Measurements from ENCODE around the gene CTIF.

The CTIF gene

DNA sequence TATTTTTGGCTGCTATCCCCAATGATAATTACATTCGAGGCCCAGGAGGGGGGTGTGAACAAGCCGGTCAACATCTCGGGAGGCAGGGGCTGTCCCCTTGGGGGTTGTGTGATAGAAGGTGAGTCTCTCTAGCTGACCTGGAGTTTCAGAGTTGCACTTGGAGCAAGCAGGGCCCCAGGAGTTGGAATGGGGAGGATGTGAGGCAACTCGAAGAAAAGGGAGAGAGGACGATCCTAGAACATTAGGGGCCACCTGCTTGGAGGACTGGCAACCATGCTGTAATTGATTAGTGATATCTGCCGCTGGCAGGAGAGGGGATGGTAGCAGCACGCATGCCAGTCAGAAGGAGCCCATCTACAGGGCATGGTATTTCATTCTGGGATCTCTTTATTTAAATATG lies 122.6 kb downstream of the CTIF start:
- TF ChIP-seq, protein P1, sequence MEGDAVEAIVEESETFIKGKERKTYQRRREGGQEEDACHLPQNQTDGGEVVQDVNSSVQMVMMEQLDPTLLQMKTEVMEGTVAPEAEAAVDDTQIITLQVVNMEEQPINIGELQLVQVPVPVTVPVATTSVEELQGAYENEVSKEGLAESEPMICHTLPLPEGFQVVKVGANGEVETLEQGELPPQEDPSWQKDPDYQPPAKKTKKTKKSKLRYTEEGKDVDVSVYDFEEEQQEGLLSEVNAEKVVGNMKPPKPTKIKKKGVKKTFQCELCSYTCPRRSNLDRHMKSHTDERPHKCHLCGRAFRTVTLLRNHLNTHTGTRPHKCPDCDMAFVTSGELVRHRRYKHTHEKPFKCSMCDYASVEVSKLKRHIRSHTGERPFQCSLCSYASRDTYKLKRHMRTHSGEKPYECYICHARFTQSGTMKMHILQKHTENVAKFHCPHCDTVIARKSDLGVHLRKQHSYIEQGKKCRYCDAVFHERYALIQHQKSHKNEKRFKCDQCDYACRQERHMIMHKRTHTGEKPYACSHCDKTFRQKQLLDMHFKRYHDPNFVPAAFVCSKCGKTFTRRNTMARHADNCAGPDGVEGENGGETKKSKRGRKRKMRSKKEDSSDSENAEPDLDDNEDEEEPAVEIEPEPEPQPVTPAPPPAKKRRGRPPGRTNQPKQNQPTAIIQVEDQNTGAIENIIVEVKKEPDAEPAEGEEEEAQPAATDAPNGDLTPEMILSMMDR (IDR thresholded peaks at IDR 0.05; ENCODE audit: insufficient read depth, missing control alignments) = no peak
- no peak for DNase-seq (ENCODE audit: insufficient read length, low spot score)
- FAIRE-seq = no peak

DNA sequence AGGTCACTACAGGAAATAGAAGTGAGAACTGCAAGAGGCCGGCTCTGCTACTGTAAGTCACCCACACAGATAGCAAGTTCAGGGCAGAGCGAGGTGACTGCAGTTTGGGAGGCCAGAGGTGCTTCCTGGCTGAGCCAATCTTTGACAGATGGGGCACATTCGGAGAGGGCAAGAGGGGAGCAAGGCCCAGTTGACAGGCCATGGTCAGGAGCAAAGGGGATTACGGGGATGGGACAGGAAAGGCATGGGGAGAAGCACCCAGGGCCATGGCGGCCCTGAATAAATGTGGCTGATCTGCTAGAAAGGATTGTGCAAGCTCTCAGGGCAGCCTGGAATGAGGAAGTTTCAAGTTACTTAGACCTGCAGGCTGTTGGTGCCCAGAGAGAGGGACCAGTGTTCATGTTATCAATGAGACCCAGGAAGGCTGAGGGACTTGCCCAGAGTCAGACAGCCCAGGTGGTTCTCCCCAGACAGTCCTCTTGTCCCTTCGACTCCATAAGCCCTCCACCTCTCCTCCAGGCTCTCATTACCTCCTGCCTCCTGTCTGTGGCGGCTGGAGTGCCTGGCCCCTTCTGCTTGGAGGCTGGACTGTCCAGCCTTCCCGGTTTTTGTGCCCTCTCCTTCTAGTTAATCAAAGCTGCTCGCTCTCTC lies 123.3 kb downstream of the CTIF start:
- no peak for DNase-seq (ENCODE audit: insufficient read length, low spot score)
- no peak for FAIRE-seq
- TF ChIP-seq, protein P1 (IDR thresholded peaks at IDR 0.05; ENCODE audit: insufficient read depth, missing control alignments) = no peak

DNA sequence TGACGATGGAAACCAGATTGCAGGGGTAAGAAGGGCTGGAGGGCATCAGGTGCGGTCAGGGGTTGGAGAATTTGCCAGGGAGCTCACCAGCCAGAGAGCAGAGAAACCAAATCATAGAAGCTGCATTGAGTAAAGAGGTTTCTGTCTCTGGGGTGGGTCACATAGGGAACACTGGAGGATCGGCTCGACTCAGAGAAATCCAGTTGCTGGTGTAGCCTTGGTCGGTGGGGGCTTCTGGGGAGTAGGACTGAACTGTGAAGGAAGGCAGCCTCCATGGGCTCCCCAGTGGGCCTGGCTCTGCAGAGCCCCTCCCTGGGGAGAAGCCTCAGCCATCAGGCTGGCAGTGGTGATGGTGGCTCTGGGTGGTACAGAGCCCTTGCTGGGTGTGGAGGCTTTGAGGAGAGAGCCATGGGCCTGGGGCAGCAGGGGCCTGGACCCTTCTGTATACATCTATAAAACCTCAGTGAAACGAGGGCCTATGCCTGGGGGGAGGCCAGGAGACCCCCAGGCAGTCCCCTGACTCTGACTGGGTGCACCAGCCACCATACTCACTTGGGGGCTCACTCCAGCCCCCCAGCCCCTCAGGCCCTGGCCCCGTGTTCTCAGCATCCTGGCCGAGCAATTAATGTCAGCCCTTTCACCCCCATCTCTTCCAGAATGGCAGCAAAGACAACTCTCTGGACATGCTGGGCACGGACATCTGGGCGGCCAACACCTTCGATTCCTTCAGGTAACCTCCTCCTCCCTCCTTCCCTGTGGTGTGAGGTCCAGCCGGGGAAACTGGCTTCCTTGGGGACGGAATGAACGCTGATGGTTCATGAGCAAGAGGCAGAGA lies 124.5 kb downstream of the CTIF start:
- TF ChIP-seq, protein P1 (IDR thresholded peaks at IDR 0.05; ENCODE audit: insufficient read depth, missing control alignments) = no peak
- FAIRE-seq (no peak), DNase-seq (ENCODE audit: insufficient read length, low spot score) (no peak)

DNA sequence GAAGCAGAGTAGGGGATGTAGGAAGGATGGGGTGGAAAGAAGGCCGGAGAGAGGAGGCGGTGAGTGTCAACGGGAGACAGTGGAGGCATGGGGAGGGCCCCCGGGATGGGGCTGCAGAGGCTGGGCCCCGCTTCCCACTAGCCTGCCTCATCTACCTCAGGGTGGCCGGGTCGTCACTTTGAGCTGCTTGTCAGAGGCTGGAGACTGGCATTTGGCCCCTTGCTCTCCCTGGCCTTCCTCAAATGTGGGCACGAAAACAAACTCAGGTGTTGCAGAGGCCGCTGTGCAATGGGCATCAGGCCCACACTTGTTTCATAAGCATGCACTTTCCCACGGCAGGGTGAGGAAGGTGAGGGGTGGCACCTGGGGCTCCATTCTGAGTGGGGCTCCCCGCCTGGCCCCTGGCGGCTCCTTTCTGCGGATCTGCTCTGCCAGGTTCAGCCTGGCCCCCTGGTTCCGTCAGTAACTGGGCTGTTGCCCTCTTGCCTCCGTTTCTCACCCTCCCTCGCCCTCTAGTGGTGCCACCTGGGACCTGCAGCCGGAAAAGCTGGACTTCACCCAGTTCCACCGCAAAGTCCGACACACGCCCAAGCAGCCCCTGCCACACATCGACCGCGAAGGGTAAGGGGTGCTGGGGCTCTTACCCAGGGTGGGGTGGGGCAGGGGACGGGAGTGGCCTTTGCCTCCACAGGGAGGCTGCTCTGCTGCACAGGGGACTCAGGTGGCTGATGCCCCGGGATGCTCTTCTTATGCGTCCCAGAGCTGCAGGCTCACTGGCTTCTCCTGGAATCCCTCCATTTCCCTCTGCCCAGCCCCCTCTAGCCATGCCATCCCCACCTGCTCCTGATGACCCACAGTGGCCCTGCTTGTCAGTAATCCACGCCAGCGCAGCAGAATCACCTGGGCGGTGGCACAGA lies 125.4 kb downstream of the CTIF start:
- TF ChIP-seq, protein P1 (IDR thresholded peaks at IDR 0.05; ENCODE audit: insufficient read depth, missing control alignments) = peak; percentile 72
- FAIRE-seq (no peak), DNase-seq (ENCODE audit: insufficient read length, low spot score) (peak; percentile 96)

DNA sequence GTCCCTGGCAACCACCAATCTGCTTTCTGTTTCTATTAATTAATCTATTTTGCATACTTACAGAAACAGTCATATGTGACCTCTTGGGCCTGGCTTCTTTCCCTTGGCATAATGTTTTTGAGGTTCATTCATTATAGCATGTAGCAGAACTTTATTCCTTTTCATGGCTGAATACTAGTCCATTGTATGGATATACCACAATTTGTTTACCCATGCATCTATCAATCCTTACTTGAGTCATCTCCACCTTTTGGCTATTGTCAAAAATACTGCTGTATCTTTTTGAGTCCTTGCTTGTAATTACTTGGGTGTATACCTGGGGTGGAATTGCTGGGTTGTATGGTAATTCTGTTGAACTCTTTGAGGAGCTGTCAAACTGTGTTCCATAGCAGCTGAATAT lies 126.8 kb downstream of the CTIF start:
- FAIRE-seq = peak; percentile 69
- DNase-seq (ENCODE audit: insufficient read length, low spot score) = no peak
- TF ChIP-seq, protein P1 (IDR thresholded peaks at IDR 0.05; ENCODE audit: insufficient read depth, missing control alignments) = no peak

DNA sequence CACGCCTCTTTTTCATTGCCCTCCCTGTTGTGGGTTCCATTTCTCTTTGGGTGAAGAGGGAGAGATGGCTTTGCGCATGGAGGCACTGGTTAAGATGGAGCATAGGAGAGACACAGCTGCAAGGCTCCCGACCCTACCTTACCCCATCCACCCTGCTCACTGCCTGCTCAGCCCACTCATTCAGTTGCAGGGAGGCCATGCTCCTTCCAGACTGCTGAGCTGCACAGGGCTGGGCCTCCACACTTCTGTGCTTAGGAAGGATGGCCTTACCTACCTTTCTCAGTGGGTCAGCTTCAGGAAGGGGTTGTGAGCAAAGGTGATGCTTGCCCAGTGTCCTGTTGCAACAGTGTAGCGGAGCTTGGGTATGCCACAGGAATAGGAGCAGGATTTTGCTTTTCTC lies 127.8 kb downstream of the CTIF start:
- DNase-seq (ENCODE audit: insufficient read length, low spot score) = no peak
- FAIRE-seq = no peak
- TF ChIP-seq, protein P1 (IDR thresholded peaks at IDR 0.05; ENCODE audit: insufficient read depth, missing control alignments) = no peak
